HG02885 (cell line): ENCODE measurements around the gene ATAD2B.

Source experiments
- ATAC-seq: cut with Tn5 transposase; IDR thresholded peaks from one replicate; pipeline ENCODE4 v1.9.1; 2021; ENCODE audit warnings: mild to moderate bottlenecking; ENCODE audit not compliant: unreplicated experiment, poor library complexity

The ATAD2B gene

DNA sequence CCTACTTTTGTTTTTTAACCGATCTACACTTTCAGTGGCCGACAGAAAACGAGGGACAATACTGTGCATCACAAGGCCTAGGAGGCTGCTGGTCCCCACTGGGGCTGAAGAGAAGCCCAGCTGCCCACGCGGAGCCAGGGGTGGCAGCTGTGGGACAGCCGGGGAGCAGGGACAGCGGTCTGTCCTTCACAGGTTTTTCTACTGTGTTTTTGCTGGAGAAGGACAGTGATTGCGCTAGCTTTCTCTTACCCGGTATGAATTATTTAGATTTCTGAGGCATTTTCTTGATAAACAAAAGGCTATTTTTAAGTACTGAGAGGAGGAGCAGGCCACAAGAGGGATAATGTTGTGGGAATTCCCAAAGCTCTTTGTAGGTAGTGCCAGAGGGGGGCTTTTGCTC, 219.8 kb downstream of the ATAD2B start:
- no peak for ATAC-seq

DNA sequence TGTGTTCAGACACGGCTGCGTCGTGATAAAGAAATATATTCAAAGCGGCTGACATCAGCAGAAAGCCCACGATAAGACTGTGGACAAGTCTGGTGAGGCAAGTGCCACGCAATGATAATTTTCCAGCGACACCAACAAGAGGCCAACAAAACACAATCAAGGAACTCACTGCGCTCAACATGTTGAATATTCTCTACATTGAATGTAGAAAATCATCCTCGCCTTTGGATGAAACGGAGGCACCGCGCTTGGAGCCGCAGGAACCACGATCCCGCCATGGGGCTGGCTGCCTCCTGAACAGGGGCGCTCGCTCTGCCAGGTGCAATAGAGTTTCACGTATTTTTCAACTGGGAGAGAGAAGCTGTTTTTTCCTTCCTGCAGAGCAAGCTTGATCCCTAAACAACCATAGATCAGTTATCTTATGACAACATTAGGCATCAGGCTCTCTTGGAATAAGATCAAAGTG, 220.3 kb downstream of the ATAD2B start:
- no peak for ATAC-seq

DNA sequence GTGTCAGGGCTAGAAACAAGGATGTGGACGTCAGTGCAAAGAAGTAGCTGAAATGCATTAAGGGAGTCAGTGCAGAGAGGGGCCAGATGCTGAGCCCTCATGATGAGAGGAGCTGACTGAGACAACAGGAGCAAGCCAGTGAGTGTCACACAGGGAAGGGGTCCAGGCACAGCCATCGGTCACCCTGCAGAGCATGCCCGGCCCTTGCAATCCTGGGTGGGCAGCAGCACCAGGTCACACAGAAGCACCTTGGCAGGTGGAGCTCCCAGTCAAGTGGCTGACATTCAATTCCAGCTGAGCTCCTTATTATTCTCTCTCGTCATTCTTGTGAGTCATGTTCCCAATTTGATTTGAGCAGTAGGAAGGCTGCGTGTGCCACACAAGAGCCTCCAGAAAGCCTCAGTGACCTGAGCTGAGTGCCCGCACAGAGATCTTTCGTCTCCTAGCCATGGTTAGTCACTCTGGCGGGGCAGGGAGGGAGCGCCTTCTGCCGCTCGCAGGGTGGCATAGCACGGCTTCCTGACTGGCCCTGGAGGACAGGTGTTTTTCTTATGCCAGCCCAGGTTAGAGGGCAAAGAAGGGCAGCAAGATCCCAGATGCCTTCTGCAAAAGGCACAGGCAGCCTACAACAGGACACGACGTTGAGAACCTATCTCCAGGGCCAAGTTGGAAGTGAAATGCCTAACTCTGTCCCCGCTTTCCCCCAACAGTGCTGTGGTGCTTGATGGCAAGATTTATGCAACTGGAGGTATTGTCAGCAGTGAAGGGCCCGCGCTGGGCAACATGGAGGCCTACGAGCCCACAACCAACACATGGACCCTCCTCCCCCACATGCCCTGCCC, 220.9 kb downstream of the ATAD2B start:
- ATAC-seq = no peak

DNA sequence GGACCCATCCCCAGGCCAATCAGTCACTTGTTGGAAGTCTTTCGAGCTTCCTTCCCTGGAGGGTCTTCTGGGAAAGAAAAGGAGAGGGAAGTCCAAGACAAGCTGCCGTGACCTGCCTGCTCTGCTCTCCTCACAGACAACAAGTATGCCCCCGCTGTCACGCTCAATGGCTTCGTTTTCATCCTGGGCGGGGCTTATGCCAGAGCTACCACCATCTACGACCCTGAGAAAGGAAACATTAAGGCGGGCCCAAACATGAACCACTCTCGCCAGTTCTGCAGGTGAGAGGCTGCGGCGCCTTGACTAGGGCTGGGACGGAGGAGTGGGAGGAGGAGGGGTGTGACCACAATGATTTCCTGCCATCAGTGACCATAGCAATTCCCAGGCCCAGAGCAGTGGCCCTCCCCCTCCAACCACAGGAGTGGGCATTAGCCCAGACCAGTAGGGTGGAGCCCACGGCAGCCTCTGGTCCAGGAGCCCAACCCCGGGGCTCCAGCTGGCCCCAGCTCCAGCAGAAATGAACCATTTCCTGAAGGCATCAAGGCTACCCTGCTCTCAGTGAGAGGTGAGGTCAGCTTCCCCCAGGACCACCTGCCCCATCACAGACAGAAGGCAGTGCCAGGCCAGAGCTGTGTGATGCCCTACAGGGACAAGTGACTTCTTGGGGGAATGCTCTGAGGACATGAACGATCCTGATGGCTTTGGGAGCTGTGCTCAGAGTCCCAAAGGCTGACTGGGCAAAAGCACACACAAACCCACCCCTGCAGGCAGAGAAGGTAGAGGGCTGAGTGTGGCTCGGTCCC, 223.1 kb downstream of the ATAD2B start:
- no peak for ATAC-seq

DNA sequence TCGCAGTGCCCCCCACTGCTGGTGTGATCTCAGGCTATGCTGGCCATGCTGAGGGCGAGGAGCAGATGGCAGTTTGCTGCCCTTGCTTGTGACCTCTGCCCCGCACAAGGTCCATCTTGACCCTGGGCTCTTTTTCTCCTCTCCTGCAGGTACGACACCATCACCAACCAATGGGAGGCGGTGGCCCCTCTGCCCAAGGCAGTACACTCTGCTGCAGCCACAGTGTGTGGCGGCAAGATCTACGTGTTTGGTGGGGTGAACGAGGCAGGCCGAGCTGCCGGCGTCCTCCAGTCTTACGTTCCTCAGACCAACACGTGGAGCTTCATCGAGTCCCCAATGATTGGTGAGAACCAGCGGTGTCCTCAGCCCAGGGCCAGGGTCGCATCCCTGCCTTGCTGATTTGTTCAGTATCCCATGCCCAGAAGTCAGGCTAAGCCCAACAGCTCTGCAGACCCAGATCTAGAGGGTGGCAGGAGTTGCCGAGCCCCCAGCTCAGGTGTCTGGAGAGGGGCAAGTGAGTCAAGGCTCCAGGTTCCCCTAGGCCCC, 223.8 kb downstream of the ATAD2B start:
- no peak for ATAC-seq

DNA sequence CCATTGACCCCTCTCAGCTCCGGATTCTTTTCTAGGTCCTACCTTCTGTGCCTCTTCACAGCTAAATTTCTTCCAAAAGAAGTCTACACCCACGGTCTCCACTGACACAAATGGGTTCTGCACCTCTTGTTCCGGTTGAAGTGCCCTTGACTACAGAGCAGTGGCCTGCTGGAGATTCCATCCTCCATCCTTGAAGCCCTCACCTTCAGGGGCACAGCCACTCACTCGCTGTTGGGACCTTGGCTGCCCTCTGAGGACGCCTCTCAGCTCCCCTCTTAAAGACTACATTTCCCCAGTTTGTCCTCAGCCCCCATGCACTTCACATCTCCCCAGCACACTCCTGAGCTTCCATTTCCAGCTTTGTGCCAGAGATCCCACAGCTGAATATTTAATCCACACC, 226.3 kb downstream of the ATAD2B start:
- no peak for ATAC-seq

DNA sequence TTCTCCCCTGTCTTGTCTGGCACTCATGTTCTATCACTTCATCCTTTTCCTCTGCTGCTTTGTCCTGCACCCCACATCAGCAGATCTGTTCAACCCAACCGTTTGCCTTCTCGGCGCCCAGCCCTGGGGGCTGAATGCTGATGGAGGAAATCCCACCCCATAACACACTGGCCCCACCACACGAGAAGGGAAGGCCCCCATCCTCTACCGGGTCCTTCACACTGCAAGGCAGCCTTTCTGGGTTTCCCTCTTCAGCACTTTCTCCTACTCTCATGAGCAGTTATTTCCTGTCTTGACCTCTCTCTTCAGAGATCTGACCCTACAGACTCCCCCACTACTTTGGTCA, 227.4 kb downstream of the ATAD2B start:
- ATAC-seq = no peak

DNA sequence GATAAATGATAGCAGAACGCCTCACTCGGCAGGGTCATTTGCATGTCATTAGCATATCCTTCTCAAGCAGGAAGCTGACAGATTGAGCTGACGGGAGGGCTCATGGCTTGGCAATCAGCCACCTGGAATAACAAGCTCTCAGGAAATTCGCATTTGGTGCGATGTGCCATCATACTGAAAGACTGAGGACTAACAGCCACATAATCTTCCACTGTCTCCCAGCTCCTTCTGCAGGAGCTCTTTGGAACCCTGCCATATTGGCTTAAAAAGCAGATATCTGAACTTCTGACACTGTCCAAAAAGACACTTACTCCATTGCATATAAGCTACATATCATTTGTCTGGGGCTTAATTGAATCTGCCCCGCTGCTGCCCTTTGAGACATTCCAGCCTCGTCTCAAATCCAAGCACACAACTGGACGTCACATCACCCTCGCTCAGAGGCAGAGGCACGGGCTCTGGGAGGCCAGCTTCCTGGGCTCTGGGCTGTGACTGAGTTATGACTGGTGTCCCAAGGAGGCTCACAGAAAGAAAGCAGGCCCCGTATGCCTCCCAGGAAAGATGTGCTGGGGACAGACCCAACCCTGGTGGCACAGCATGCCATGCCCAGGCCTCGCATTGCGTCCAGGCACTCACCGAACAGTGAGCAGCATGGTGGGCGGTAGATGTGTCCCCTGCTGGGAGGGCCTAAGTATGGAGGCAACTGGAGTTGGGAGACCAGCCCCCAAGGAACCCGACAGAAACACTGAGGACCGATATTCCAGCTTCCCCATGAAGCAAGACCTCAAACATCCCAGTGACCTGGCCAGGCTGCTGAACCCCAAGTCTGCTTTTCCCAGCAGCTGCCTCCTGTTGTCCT, 228.0 kb downstream of the ATAD2B start:
- ATAC-seq = no peak
